GM12801 (cell line): Measurements from ENCODE around the gene ADGRB2.

Experiments
- TF ChIP-seq, protein P1 (sequence below): IDR thresholded peaks from one replicate; pipeline ENCODE4 v1.5.1; 2011; ENCODE audit warnings: control low read depth; ENCODE audit not compliant: insufficient read length; ENCODE audit errors: extremely low read depth

Gene ADGRB2

GRCh38 chr1:31679091-31679490 is 85.0 kb downstream of the ADGRB2 start:
- TF ChIP-seq, protein P1, sequence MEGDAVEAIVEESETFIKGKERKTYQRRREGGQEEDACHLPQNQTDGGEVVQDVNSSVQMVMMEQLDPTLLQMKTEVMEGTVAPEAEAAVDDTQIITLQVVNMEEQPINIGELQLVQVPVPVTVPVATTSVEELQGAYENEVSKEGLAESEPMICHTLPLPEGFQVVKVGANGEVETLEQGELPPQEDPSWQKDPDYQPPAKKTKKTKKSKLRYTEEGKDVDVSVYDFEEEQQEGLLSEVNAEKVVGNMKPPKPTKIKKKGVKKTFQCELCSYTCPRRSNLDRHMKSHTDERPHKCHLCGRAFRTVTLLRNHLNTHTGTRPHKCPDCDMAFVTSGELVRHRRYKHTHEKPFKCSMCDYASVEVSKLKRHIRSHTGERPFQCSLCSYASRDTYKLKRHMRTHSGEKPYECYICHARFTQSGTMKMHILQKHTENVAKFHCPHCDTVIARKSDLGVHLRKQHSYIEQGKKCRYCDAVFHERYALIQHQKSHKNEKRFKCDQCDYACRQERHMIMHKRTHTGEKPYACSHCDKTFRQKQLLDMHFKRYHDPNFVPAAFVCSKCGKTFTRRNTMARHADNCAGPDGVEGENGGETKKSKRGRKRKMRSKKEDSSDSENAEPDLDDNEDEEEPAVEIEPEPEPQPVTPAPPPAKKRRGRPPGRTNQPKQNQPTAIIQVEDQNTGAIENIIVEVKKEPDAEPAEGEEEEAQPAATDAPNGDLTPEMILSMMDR, result no peak

DNA sequence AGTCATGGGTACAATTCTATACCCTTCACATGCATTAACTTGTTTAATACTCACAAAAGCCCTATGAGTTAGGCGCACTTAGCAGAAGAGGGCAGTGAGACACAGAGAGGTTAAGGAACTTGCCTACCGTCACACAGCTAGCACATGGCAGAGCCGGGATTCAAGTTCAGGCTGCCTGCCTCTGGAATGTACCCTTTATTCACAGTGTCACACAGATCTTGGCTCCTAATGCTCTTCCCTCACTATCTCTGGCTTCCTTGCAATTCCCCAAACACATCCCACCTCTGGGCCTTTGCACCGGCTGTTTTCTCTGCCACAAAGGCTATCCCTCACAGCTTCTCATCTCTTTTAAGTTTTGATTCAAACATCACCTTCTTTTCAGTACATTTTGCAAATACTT is 85.5 kb downstream of the ADGRB2 start:
- TF ChIP-seq, protein P1, result no peak

GRCh38 chr1:31677949-31678348 is 86.2 kb downstream of the ADGRB2 start:
- TF ChIP-seq, protein P1, result no peak

GRCh38 chr1:31677401-31677800 is 86.7 kb downstream of the ADGRB2 start:
- TF ChIP-seq, protein P1, result no peak
